HepG2 (cell line): ENCODE measurements around the gene CD2AP. TPM values are rescaled to one million over a fixed set of nuclear protein-coding genes. Genes with fewer than 3 reads are reported as not detected.
A peak's percentile ranks its signal among the peaks of the same experiment; 100 is the strongest.

Source experiments
- ATAC-seq: fragments of 200-7000 bp; cut with Tn5 transposase; 3 replicates; pipeline ENCODE4 v1.9.1; 2020; ENCODE audit warnings: mild to moderate bottlenecking, moderate library complexity
- BruUV-seq: library from RNA; stranded (reverse); fragments of 400-500 nt; replicated peaks from 2 replicates; lab custom pipeline; 2021; lab: Mats Ljungman, UMichigan
- CTCF ChIA-PET: fragments of 300-600 bp; formaldehyde crosslinking; extraction: SDS; loops from one replicate; lab custom pipeline; 2021; ENCODE audit warnings: low total read pairs, inconsistent platforms, low intra/inter-chr PET ratio; lab: Yijun Ruan, JAX
- POLR2A ChIA-PET: fragments of 350-600 bp; sonication (Branson Sonifier 250); formaldehyde crosslinking; loops from one replicate; lab custom pipeline; 2020; ENCODE audit warnings: antibody characterized with exemption, inconsistent platforms; lab: Yijun Ruan, JAX
- DNase-seq: peaks from one replicate; pipeline ENCODE4 v3.0.0-alpha.2; 2015; ENCODE audit warnings: low spot score
- FAIRE-seq: peaks from 3 replicates; lab custom pipeline; 2011; peaks lifted over from hg19 to GRCh38; lab: Jason Lieb, UNC
- H2AFZ ChIP-seq: one replicate; pipeline ENCODE4 v1.6.1; 2011; ENCODE audit warnings: low read length, inconsistent platforms
- H3K27ac ChIP-seq: fragments of 300-600 bp; 3 replicates; pipeline ENCODE4 v1.8.0; 2011; ENCODE audit warnings: mixed run types, mild to moderate bottlenecking, mixed read lengths, low read length, inconsistent platforms; ENCODE audit not compliant: insufficient read depth; ENCODE audit errors: extremely low read length
- H3K27me3 ChIP-seq, 2 experiments: fragments of 200-600 bp in 1 of 2; 2 replicates in 1 of 2; 3 replicates in 1 of 2; pipeline versions ENCODE4 v1.6.0 to v1.8.0; 2011; ENCODE audit warnings: low read length in 2 of 2, mild to moderate bottlenecking in 2 of 2, moderate library complexity in 2 of 2, inconsistent platforms in 1 of 2; ENCODE audit not compliant: insufficient read depth in 2 of 2, control insufficient read depth in 1 of 2
- H3K36me3 ChIP-seq, 2 experiments: fragments of 200-600 bp in 1 of 2; replicated peaks in 1 of 2; 2 replicates in 1 of 2; 3 replicates in 1 of 2; pipeline versions ENCODE4 v1.5.1 to v1.8.0; 2011; ENCODE audit warnings: low read length in 2 of 2, inconsistent platforms in 1 of 2; ENCODE audit not compliant: insufficient read depth in 2 of 2, control insufficient read depth in 1 of 2
- H3K4me1 ChIP-seq: 2 replicates; pipeline ENCODE4 v1.5.1; 2012; ENCODE audit warnings: low read length, inconsistent platforms; ENCODE audit not compliant: insufficient read depth
- H3K4me2 ChIP-seq: 2 replicates; pipeline ENCODE4 v1.6.0; 2011; ENCODE audit warnings: low read depth, low read length, inconsistent platforms
- H3K4me3 ChIP-seq, 3 experiments: fragments of 200-600 bp in 1 of 3; sonication (generic), shearing (Covaris generic) in 1 of 3; replicated peaks in 1 of 3; 2 replicates each; pipeline ENCODE4 v1.5.1; 2011 to 2016; ENCODE audit warnings: low read length in 3 of 3, inconsistent platforms in 2 of 3, low read depth in 2 of 3, mild to moderate bottlenecking in 2 of 3, control low read depth in 1 of 3, mixed read lengths in 1 of 3; ENCODE audit not compliant: insufficient read depth in 1 of 3
- H3K79me2 ChIP-seq: one replicate; pipeline ENCODE4 v1.6.1; 2011; ENCODE audit warnings: low read length, inconsistent platforms; ENCODE audit not compliant: insufficient read depth
- H3K9ac ChIP-seq: 2 replicates; pipeline ENCODE4 v1.6.0; 2011; ENCODE audit warnings: mild to moderate bottlenecking, low read depth, low read length, inconsistent platforms; ENCODE audit not compliant: insufficient read depth
- H3K9me3 ChIP-seq: 2 replicates; pipeline ENCODE4 v1.5.1; 2012; ENCODE audit warnings: mild to moderate bottlenecking, low read length
- H4K20me1 ChIP-seq: 2 replicates; pipeline ENCODE4 v1.6.0; 2011; ENCODE audit warnings: inconsistent platforms, mild to moderate bottlenecking, low read length, moderate library complexity; ENCODE audit not compliant: insufficient read depth
- CREB1 ChIP-seq, 2 experiments: fragments of 450-650 bp in 1 of 2; IDR thresholded peaks; 2 replicates each; pipeline ENCODE4 v1.6.1; 2016 to 2017; ENCODE audit warnings: control low read depth in 1 of 2, mild to moderate bottlenecking in 1 of 2, missing compliant biosample characterization in 1 of 2, missing genetic modification characterization in 1 of 2
- RFX5 ChIP-seq: IDR thresholded peaks from 2 replicates; pipeline ENCODE4 v1.6.1; 2011; ENCODE audit warnings: low read depth, low read length, improper control_type of control experiment
- SAP130 ChIP-seq: IDR thresholded peaks from 2 replicates; pipeline ENCODE4 v1.6.1; 2016; ENCODE audit warnings: low read depth
- SOX13 ChIP-seq, 3 experiments: fragments of 450-650 bp in 1 of 3; sonication (generic) in 1 of 3; formaldehyde crosslinking in 1 of 3; IDR thresholded peaks in 2 of 3; conservative IDR thresholded peaks in 1 of 3; 2 replicates each; pipeline versions ENCODE4 v1.5.0 to v1.6.1; 2016 to 2020; ENCODE audit warnings: antibody characterized with exemption in 1 of 3, mild to moderate bottlenecking in 1 of 3, missing compliant biosample characterization in 1 of 3, missing genetic modification reagents in 1 of 3, moderate library complexity in 1 of 3
- SRF ChIP-seq: IDR thresholded peaks from 2 replicates; pipeline ENCODE4 v1.6.1; 2011; ENCODE audit warnings: mild to moderate bottlenecking, low read depth, low read length, moderate library complexity
- TOE1 ChIP-seq: sonication (generic); formaldehyde crosslinking; IDR thresholded peaks from 2 replicates; pipeline ENCODE4 v1.4.0; 2020; ENCODE audit warnings: mild to moderate bottlenecking, missing genetic modification reagents
- ZNF333 ChIP-seq: sonication (generic); formaldehyde crosslinking; IDR thresholded peaks from 2 replicates; pipeline ENCODE4 v1.4.0; 2020; ENCODE audit warnings: mild to moderate bottlenecking, missing genetic modification reagents, borderline replicate concordance
- WGBS: methylation state at CpG from one replicate; pipeline ENCODE4 v1.1.6; 2017; ENCODE audit warnings: low lambda C conversion rate; 5-methylcytosine and 5-hydroxymethylcytosine counted together
- in situ Hi-C: cut with HindIII; loops from 2 replicates; pipeline ENCODE4 v1.10.0; 2017; ENCODE audit warnings: low pct_unique_long_range_greater_than_20kb; ENCODE audit not compliant: extremely low pct_ligation_motif_present
- intact Hi-C: fragments of 100-400 bp; cut with micrococcal nuclease; formaldehyde crosslinking; loops from one replicate; pipeline ENCODE4 v1.10.0; 2022; ENCODE audit not compliant: unreplicated experiment
- polyA plus RNA-seq, 8 experiments: library from polyadenylated mRNA; depleted of rRNA in 3 of 8; stranded (reverse) in 7 of 8; unstranded in 1 of 8; fragments of >200 nt; fragmentation: Illumina TruSeq in 4 of 8; extraction: Trizol in 4 of 8; gene quantifications; 2 replicates each; pipeline versions ENCODE4 v1.2.1 to v1.2.3, GENCODE V29; 2011 to 2016; ENCODE audit warnings: low read depth in 4 of 8, missing spikeins in 1 of 8, mixed read lengths in 1 of 8; ENCODE audit not compliant: insufficient read depth in 1 of 8
- total RNA-seq, 5 experiments: library from RNA; depleted of rRNA; stranded (reverse); fragments of >200 nt; fragmentation: Illumina TruSeq; extraction: Trizol; gene quantifications; 2 replicates each; pipeline ENCODE4 v1.2.3, GENCODE V29; 2016; ENCODE audit warnings: low read depth in 1 of 5
- TF ChIP-seq, protein P1 (sequence below): sonication (generic); formaldehyde crosslinking; IDR thresholded peaks from 2 replicates; pipeline ENCODE4 v1.4.0; 2020; ENCODE audit warnings: missing genetic modification reagents, mild to moderate bottlenecking, borderline replicate concordance

The CD2AP gene
- total and polyA plus RNA-seq, 2 of the 13 experiments (the other 11 are each of a cell fraction or from before 2014, with no cell fraction given), result 8.6 to 31.9 TPM

DNA sequence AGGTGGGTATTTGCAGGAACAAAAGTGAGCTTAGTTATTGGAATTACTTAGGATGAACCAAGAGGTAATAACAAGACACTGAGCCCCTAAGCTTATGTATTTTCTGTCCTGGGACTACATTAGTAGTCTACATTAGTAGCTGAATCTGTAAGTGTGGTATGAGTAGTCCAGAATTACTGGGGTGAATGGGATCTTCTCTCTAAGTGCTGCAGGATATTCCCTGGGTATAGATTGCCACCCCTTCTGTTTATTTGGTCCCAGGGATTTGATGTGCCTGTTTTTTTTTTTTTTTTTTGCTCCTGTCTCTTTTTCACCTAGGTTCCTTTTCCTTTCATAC, 5.9 kb downstream of the CD2AP start:
- no TSS peak for BruUV-seq
- TF ChIP-seq SAP130 (CRISPR knock-in tag) (0 out of 2 replicates have a peak, but pooled peaks have one; percentile 6), SRF (no peak)
- Histone ChIP-seq H2AFZ (no peak overlapping the region), H3K79me2 (peaks cover 96% of the 10 kb centered on the region), H4K20me1 (peaks cover 61% of the 10 kb centered on the region), H3K4me3 (no peak overlapping the region; a peak in 1 of 6 replicates), H3K36me3 (no peaks in the 10 kb centered on the region), H3K9ac (peak overlapping the region; percentile 25; the same call in 1 of the 2 replicates), H3K4me2 (peak overlapping the region; percentile 58), H3K27me3 (no peaks in the 10 kb centered on the region; a peak in 1 of 5 replicates), H3K4me1 (peaks cover 53% of the 10 kb centered on the region), H3K9me3 (no peaks in the 10 kb centered on the region), H3K27ac (peak overlapping the region; percentile 19)
- no peak for DNase-seq
- in situ Hi-C loops (no loop called here), intact Hi-C loops (no loop called here)
- ChIA-PET CTCF (no interaction called here), POLR2A (no interaction called here)
- peak; percentile 31 for ATAC-seq
- FAIRE-seq, result no peak

DNA sequence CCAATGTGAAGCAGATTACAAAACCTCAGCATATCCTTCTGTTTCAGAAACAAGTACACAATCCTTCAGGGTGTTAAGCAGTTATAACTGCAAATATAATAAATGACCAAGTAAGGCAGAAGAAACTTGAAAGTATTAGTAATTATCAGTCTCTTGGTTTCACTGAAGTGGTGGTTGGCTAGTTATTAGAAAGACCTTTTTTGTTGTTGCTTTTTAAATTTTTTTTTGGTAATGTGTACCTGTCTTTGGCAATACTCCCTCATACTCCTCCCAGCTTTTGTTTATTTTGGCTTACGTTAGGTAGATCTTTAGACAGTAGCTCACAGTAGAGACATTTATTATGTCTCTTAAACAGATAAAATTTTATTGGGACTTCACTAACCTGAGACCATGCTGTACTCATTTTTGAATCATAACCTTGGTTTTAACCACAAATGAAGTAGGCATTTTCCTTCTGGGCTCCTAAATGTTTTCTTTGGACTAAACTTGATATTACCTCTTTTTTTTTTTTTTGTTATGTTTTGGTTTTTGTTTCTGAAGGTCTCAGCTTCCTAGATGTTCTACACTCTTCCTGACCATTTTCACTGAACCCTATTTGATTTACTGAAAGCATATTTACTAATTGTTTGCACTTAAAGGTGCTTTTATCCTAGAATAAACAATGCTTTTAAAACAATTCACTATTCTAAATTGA, 6.4 kb downstream of the CD2AP start:
- ChIA-PET CTCF (no interaction called here), POLR2A (interaction anchor here (1.0 kb wide), 1 partner anchor 11 kb away, joined by 4 read pairs; no protein-coding TSS in a partner anchor)
- no peak for FAIRE-seq
- DNase-seq, result peak; percentile 31
- Histone ChIP-seq H3K9me3 (no peaks in the 10 kb centered on the region), H3K27me3 (no peaks in the 10 kb centered on the region), H2AFZ (no peak overlapping the region), H3K27ac (peak overlapping the region; percentile 19), H4K20me1 (peaks cover 61% of the 10 kb centered on the region), H3K4me3 (no peak overlapping the region), H3K4me2 (peak overlapping the region; percentile 58), H3K36me3 (no peaks in the 10 kb centered on the region), H3K9ac (no peak overlapping the region), H3K4me1 (peaks cover 53% of the 10 kb centered on the region), H3K79me2 (peaks cover 96% of the 10 kb centered on the region)
- peak; percentile 41 for ATAC-seq
- 0% methylated on average over 1 of the region's 1 CpG for WGBS
- TF ChIP-seq RFX5, result no peak
- no peak for TF ChIP-seq CREB1 (IDR thresholded peaks at IDR 0.05)
- 0 out of 2 replicates have a peak, but pooled peaks have one; percentile 12 for TF ChIP-seq CREB1 (CRISPR knock-in tag; IDR thresholded peaks at IDR 0.05)
- TF ChIP-seq ZNF333 (CRISPR knock-in tag), result no peak
- TF ChIP-seq TOE1 (CRISPR knock-in tag), result no peak
- TF ChIP-seq SAP130 (CRISPR knock-in tag), result 0 out of 2 replicates have a peak, but pooled peaks have one; percentile 2
- TF ChIP-seq, protein P1, sequence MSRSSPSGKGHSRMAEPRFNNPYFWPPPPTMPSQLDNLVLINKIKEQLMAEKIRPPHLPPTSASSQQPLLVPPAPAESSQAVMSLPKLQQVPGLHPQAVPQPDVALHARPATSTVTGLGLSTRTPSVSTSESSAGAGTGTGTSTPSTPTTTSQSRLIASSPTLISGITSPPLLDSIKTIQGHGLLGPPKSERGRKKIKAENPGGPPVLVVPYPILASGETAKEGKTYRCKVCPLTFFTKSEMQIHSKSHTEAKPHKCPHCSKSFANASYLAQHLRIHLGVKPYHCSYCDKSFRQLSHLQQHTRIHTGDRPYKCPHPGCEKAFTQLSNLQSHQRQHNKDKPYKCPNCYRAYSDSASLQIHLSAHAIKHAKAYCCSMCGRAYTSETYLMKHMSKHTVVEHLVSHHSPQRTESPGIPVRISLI (CRISPR knock-in tag), result peak; percentile 66
- no peak for TF ChIP-seq SOX13 (IDR thresholded peaks at IDR 0.05)
- peak in 1 of 2 experiments; percentile 21; a peak in 1 of 4 replicates for TF ChIP-seq SOX13 (CRISPR knock-in tag; conservative IDR thresholded peaks at IDR 0.05 in 1 of 2, IDR thresholded peaks at IDR 0.05 in 1 of 2)
- intact Hi-C loops (loop anchor here (2.0 kb wide), 1 partner anchor 17 kb away; no protein-coding TSS in a partner anchor), in situ Hi-C loops (no loop called here)
- no TSS peak for BruUV-seq
